HEK293T (cell line): ENCODE results near the gene NHERF1.

ENCODE experiments used
- CTCF ChIA-PET: fragments of 350-600 bp; formaldehyde crosslinking; extraction: SDS; loops from one replicate; lab custom pipeline; 2021; ENCODE audit warnings: antibody characterized with exemption, inconsistent platforms; lab: Yijun Ruan, JAX
- POLR2A ChIA-PET: fragments of 350-600 bp; formaldehyde crosslinking; extraction: SDS; loops from one replicate; lab custom pipeline; 2020; ENCODE audit warnings: antibody characterized with exemption, inconsistent platforms; lab: Yijun Ruan, JAX
- DNase-seq: peaks from one replicate; pipeline ENCODE4 v3.0.0; 2012; ENCODE audit warnings: mixed read lengths; ENCODE audit errors: extremely low spot score
- ARNT ChIP-seq: fragments of 450-650 bp; IDR thresholded peaks from 2 replicates; pipeline ENCODE4 v1.6.1; 2017; ENCODE audit warnings: mild to moderate bottlenecking
- BHLHE40 ChIP-seq: fragments of 450-650 bp; IDR thresholded peaks from 2 replicates; pipeline ENCODE4 v1.6.1; 2016; ENCODE audit warnings: mild to moderate bottlenecking, moderate library complexity, borderline replicate concordance
- CTBP1 ChIP-seq: fragments of 450-650 bp; IDR thresholded peaks from 2 replicates; pipeline ENCODE4 v1.6.1; 2016; ENCODE audit warnings: borderline replicate concordance
- ELF4 ChIP-seq: fragments of 450-650 bp; IDR thresholded peaks from 2 replicates; pipeline ENCODE4 v1.6.1; 2017; ENCODE audit warnings: antibody characterized with exemption
- FOXA1 ChIP-seq: fragments of 450-650 bp; IDR thresholded peaks from 2 replicates; pipeline ENCODE4 v1.6.1; 2016; ENCODE audit warnings: mild to moderate bottlenecking
- FOXK2 ChIP-seq: fragments of 450-650 bp; IDR thresholded peaks from 2 replicates; pipeline ENCODE4 v1.6.1; 2016; ENCODE audit warnings: mild to moderate bottlenecking
- FOXM1 ChIP-seq: fragments of 450-650 bp; IDR thresholded peaks from 2 replicates; pipeline ENCODE4 v1.6.1; 2017; ENCODE audit warnings: mild to moderate bottlenecking, borderline replicate concordance
- HDGF ChIP-seq: fragments of 450-650 bp; IDR thresholded peaks from 2 replicates; pipeline ENCODE4 v1.6.1; 2017; ENCODE audit warnings: antibody characterized with exemption, borderline replicate concordance
- L3MBTL2 ChIP-seq: fragments of 450-650 bp; conservative IDR thresholded peaks from 2 replicates; pipeline ENCODE4 v1.6.1; 2016; ENCODE audit warnings: mild to moderate bottlenecking
- LEF1 ChIP-seq: fragments of 450-650 bp; IDR thresholded peaks from 2 replicates; pipeline ENCODE4 v1.6.1; 2017; ENCODE audit warnings: mild to moderate bottlenecking, borderline replicate concordance
- NFRKB ChIP-seq: fragments of 450-650 bp; IDR thresholded peaks from 2 replicates; pipeline ENCODE4 v1.6.1; 2016; ENCODE audit warnings: mild to moderate bottlenecking, moderate library complexity
- PKNOX1 ChIP-seq: fragments of 450-650 bp; IDR thresholded peaks from 2 replicates; pipeline ENCODE4 v1.6.1; 2016
- SP1 ChIP-seq: fragments of 450-650 bp; IDR thresholded peaks from 2 replicates; pipeline ENCODE4 v1.6.1; 2017
- SUZ12 ChIP-seq: fragments of 450-650 bp; IDR thresholded peaks from 2 replicates; pipeline ENCODE4 v1.6.1; 2016; ENCODE audit warnings: mild to moderate bottlenecking
- TARDBP ChIP-seq: fragments of 450-650 bp; IDR thresholded peaks from 2 replicates; pipeline ENCODE4 v1.6.1; 2016
- ZNF384 ChIP-seq: fragments of 450-650 bp; IDR thresholded peaks from 2 replicates; pipeline ENCODE4 v1.6.1; 2016

NHERF1 gene

GRCh38 chr17:74806334-74806733, 57.9 kb downstream of the NHERF1 start:
- TF ChIP-seq HDGF (no peak), ARNT (no peak), PKNOX1 (no peak), FOXM1 (no peak), FOXA1 (no peak), BHLHE40 (no peak), ELF4 (no peak), CTBP1 (no peak), TARDBP (no peak), SP1 (no peak), NFRKB (no peak), FOXK2 (no peak), L3MBTL2 (no peak), LEF1 (no peak), SUZ12 (no peak), ZNF384 (no peak)
- no peak for DNase-seq
- POLR2A ChIA-PET = interaction anchor here (1.0 to 1.6 kb wide), 2 partner anchors 46 to 67 kb away, joined by 3 to 7 read pairs; partner anchors contain the start of gene FDXR
- CTCF ChIA-PET = interaction anchor here (2.6 kb wide), 1 partner anchor 15 kb away, joined by 9 read pairs; no protein-coding TSS in a partner anchor

GRCh38 chr17:74807441-74807840, 59.0 kb downstream of the NHERF1 start:
- ChIA-PET CTCF (interaction anchor here (0.9 to 2.6 kb wide), 2 partner anchors 9 to 16 kb away, joined by 3 to 9 read pairs; no protein-coding TSS in a partner anchor), POLR2A (interaction anchor here (1.1 kb wide), 1 partner anchor 66 kb away, joined by 3 read pairs; the partner anchor contains the start of gene FDXR)
- DNase-seq = no peak
- TF ChIP-seq SUZ12 (no peak), FOXK2 (no peak)

GRCh38 chr17:74807925-74808324, 59.5 kb downstream of the NHERF1 start:
- ChIA-PET POLR2A (no interaction called here), CTCF (no interaction called here)
- no peak for DNase-seq
- TF ChIP-seq ARNT = no peak
- no peak for TF ChIP-seq ELF4
- TF ChIP-seq SP1 = no peak

- ChIA-PET POLR2A (no interaction called here), CTCF (no interaction called here)
- DNase-seq = no peak
- TF ChIP-seq PKNOX1 (no peak), CTBP1 (no peak), ELF4 (no peak), TARDBP (no peak), ARNT (no peak), SUZ12 (no peak), BHLHE40 (no peak), ZNF384 (no peak), HDGF (no peak)
These were observed 60.4 kb downstream of the NHERF1 start for GRCh38 chr17:74808714-74809430.

GRCh38 chr17:74810699-74811485, 62.5 kb downstream of the NHERF1 start:
- TF ChIP-seq BHLHE40 (no peak), ARNT (no peak), FOXA1 (no peak), TARDBP (no peak), HDGF (no peak), PKNOX1 (no peak), L3MBTL2 (no peak)
- no peak for DNase-seq
- ChIA-PET CTCF (no interaction called here), POLR2A (no interaction called here)

GRCh38 chr17:74812109-74813009, 63.9 kb downstream of the NHERF1 start:
- ChIA-PET POLR2A (interaction anchor here (1.2 kb wide), 1 partner anchor 61 kb away, joined by 3 read pairs; the partner anchor contains the start of gene FDXR), CTCF (interaction anchor here (0.9 kb wide), 1 partner anchor 14 kb away, joined by 3 read pairs; no protein-coding TSS in a partner anchor)
- no peak for TF ChIP-seq SP1
- TF ChIP-seq PKNOX1 = no peak
- no peak for TF ChIP-seq NFRKB
- TF ChIP-seq SUZ12 = no peak
- TF ChIP-seq L3MBTL2 = no peak
- no peak for TF ChIP-seq ELF4
- no peak for TF ChIP-seq ARNT
- no peak for TF ChIP-seq FOXM1
- TF ChIP-seq CTBP1 = no peak
- TF ChIP-seq FOXK2 = no peak
- TF ChIP-seq TARDBP = no peak
- TF ChIP-seq FOXA1 = no peak
- TF ChIP-seq ZNF384 = no peak
- TF ChIP-seq BHLHE40 = no peak
- no peak for TF ChIP-seq HDGF
- no peak for TF ChIP-seq LEF1
- DNase-seq = no peak
